ENCODE results near the gene ATF6.

ATF6 gene

DNA sequence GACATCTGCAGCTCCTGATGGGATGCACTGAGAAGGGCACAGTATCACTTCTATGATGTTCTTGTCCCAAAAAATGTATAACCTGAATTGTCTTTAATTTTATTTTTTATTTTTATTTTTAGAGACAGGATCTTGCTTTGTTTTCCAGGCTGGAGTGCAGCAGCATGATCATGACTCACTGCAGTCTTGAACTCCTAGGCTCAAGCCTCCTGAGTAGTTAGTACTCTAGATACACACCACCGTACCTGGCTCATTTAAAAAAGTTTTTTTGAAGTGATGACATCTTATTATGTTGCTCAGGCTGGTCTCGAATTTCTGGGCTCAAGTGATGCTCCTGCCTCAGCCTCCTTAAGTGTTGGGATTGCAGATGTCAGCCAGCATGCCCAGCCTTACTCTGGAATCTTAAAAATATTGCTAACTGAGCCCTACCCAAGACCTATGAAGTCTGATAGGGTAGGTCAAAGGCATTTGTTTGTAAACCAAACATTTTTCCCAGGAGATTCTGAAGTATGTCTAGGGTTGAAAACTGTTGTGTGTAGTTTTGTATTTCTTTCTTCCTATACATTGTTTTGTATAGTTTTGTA, 68.9 kb downstream of the ATF6 start:
- H3K4me3 ChIP-seq (IDR thresholded peaks at IDR 0.05; ENCODE audit: insufficient read depth, low read depth, low read length), result no peak overlapping the region
- H3K27me3 ChIP-seq (ENCODE audit: insufficient read depth, low read depth), result no peaks in the 10 kb centered on the region
- H4K20me1 ChIP-seq (ENCODE audit: insufficient read depth), result no peaks in the 10 kb centered on the region
- H3K4me1 ChIP-seq (ENCODE audit: low read depth, poor library complexity, severe bottlenecking), result peaks cover 58% of the 10 kb centered on the region
- no peaks in the 10 kb centered on the region for H3K79me2 ChIP-seq (ENCODE audit: insufficient read depth, low read depth)
- no peak overlapping the region for H2AFZ ChIP-seq (ENCODE audit: low read depth)
- TF ChIP-seq, protein P1, sequence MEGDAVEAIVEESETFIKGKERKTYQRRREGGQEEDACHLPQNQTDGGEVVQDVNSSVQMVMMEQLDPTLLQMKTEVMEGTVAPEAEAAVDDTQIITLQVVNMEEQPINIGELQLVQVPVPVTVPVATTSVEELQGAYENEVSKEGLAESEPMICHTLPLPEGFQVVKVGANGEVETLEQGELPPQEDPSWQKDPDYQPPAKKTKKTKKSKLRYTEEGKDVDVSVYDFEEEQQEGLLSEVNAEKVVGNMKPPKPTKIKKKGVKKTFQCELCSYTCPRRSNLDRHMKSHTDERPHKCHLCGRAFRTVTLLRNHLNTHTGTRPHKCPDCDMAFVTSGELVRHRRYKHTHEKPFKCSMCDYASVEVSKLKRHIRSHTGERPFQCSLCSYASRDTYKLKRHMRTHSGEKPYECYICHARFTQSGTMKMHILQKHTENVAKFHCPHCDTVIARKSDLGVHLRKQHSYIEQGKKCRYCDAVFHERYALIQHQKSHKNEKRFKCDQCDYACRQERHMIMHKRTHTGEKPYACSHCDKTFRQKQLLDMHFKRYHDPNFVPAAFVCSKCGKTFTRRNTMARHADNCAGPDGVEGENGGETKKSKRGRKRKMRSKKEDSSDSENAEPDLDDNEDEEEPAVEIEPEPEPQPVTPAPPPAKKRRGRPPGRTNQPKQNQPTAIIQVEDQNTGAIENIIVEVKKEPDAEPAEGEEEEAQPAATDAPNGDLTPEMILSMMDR (conservative IDR thresholded peaks at IDR 0.05; ENCODE audit: low read depth, low read length), result no peak
- no peak overlapping the region for H3K27ac ChIP-seq
- H3K36me3 ChIP-seq (ENCODE audit: insufficient read depth), result no peaks in the 10 kb centered on the region
- peak overlapping the region; percentile 1 for H3K4me2 ChIP-seq
- no peak overlapping the region for H3K9ac ChIP-seq

- H3K79me2 ChIP-seq (ENCODE audit: insufficient read depth, low read depth), result no peaks in the 10 kb centered on the region
- H3K4me2 ChIP-seq, result peak overlapping the region; percentile 1; the same call in 1 of the 2 replicates
- H2AFZ ChIP-seq (ENCODE audit: low read depth), result no peak overlapping the region
- H3K4me1 ChIP-seq (ENCODE audit: low read depth, poor library complexity, severe bottlenecking), result peaks cover 68% of the 10 kb centered on the region
- H4K20me1 ChIP-seq (ENCODE audit: insufficient read depth), result no peaks in the 10 kb centered on the region
- no peak overlapping the region for H3K4me3 ChIP-seq (IDR thresholded peaks at IDR 0.05; ENCODE audit: insufficient read depth, low read depth, low read length)
- no peaks in the 10 kb centered on the region for H3K27me3 ChIP-seq (ENCODE audit: insufficient read depth, low read depth)
- H3K9ac ChIP-seq, result no peak overlapping the region
- no peaks in the 10 kb centered on the region for H3K36me3 ChIP-seq (ENCODE audit: insufficient read depth)
- TF ChIP-seq, protein P1 (conservative IDR thresholded peaks at IDR 0.05; ENCODE audit: low read depth, low read length), result no peak
- H3K27ac ChIP-seq, result no peak overlapping the region
Observed at GRCh38 chr1:161836018-161836417, 69.9 kb downstream of the ATF6 start.

DNA sequence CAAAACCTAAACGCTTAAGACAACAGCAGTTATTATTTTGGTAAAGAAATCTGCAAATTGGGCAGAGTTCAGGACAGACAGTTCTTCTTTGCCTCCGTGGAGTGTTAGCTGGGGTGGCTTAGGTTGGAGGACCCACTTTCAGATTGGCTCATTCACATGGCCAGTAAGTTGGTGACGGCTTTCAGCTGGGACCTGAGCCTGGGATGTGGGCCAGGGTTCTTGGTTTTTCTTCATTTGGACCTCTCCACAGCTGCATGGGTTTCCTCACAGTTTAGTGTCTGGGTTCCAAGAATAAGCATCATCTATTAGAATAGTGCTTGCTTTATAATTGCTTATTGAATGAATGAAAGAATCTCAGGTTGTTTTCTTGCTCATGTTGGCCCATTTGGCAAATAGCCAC, 72.2 kb downstream of the ATF6 start:
- Histone ChIP-seq H4K20me1 (ENCODE audit: insufficient read depth) (no peaks in the 10 kb centered on the region), H2AFZ (ENCODE audit: low read depth) (no peak overlapping the region), H3K79me2 (ENCODE audit: insufficient read depth, low read depth) (no peaks in the 10 kb centered on the region), H3K27me3 (ENCODE audit: insufficient read depth, low read depth) (no peaks in the 10 kb centered on the region), H3K4me2 (peak overlapping the region; percentile 32; the same call in 1 of the 2 replicates), H3K9ac (no peak overlapping the region), H3K4me3 (IDR thresholded peaks at IDR 0.05; ENCODE audit: insufficient read depth, low read depth, low read length) (no peak overlapping the region), H3K4me1 (ENCODE audit: low read depth, poor library complexity, severe bottlenecking) (peaks cover 65% of the 10 kb centered on the region), H3K36me3 (ENCODE audit: insufficient read depth) (no peaks in the 10 kb centered on the region), H3K27ac (peak overlapping the region; percentile 0; the same call in 1 of the 2 replicates)
- TF ChIP-seq, protein P1 (conservative IDR thresholded peaks at IDR 0.05; ENCODE audit: low read depth, low read length), result no peak

GRCh38 chr1:161838885-161839284, 72.8 kb downstream of the ATF6 start:
- Histone ChIP-seq H3K9ac (no peak overlapping the region), H2AFZ (ENCODE audit: low read depth) (no peak overlapping the region), H3K4me2 (peak overlapping the region; percentile 32), H3K27ac (peak overlapping the region; percentile 0; the same call in 1 of the 2 replicates), H3K79me2 (ENCODE audit: insufficient read depth, low read depth) (no peaks in the 10 kb centered on the region), H3K4me3 (IDR thresholded peaks at IDR 0.05; ENCODE audit: insufficient read depth, low read depth, low read length) (no peak overlapping the region), H4K20me1 (ENCODE audit: insufficient read depth) (no peaks in the 10 kb centered on the region), H3K36me3 (ENCODE audit: insufficient read depth) (no peaks in the 10 kb centered on the region), H3K27me3 (ENCODE audit: insufficient read depth, low read depth) (no peaks in the 10 kb centered on the region), H3K4me1 (ENCODE audit: low read depth, poor library complexity, severe bottlenecking) (peaks cover 65% of the 10 kb centered on the region)
- TF ChIP-seq, protein P1 (conservative IDR thresholded peaks at IDR 0.05; ENCODE audit: low read depth, low read length), result no peak

Data from KMS-11 (cell line).